DND-41 (cell line): Measurements from ENCODE around the gene PNPLA6.

Experiments used
- ATAC-seq: fragments of 200-7000 bp; cut with Tn5 transposase; 3 replicates; pipeline ENCODE4 v1.9.1; 2021; ENCODE audit warnings: low read depth; ENCODE audit not compliant: insufficient read depth
- DNase-seq: peaks from one replicate; pipeline ENCODE4 v3.0.0-alpha.2; 2020
- H2AFZ ChIP-seq: 2 replicates; pipeline ENCODE4 v1.6.0; 2012; ENCODE audit warnings: low read depth, low read length
- H3K27ac ChIP-seq: 2 replicates; pipeline ENCODE4 v1.5.1; 2012; ENCODE audit warnings: low read length, inconsistent platforms
- H3K27me3 ChIP-seq: fragments of 200-600 bp; sonication (generic); 2 replicates; pipeline ENCODE4 v1.6.0; 2012; ENCODE audit warnings: low read length, mild to moderate bottlenecking, inconsistent platforms; ENCODE audit not compliant: insufficient read depth, poor library complexity
- H3K36me3 ChIP-seq: 2 replicates; pipeline ENCODE4 v1.5.1; 2012; ENCODE audit warnings: low read length, inconsistent platforms; ENCODE audit not compliant: insufficient read depth
- H3K4me1 ChIP-seq: 2 replicates; pipeline ENCODE4 v1.5.1; 2012; ENCODE audit warnings: mild to moderate bottlenecking, low read length; ENCODE audit not compliant: insufficient read depth
- H3K4me2 ChIP-seq: 2 replicates; pipeline ENCODE4 v1.6.0; 2012; ENCODE audit warnings: mild to moderate bottlenecking, moderate library complexity, low read length, inconsistent platforms; ENCODE audit not compliant: insufficient read depth
- H3K4me3 ChIP-seq, 2 experiments: fragments of 200-600 bp in 1 of 2; shearing (Covaris generic) in 1 of 2; 2 replicates each; pipeline ENCODE4 v1.5.1; 2012 to 2016; ENCODE audit warnings: inconsistent platforms in 2 of 2, low read length in 2 of 2, mild to moderate bottlenecking in 2 of 2, low read depth in 1 of 2, moderate library complexity in 1 of 2
- H3K79me2 ChIP-seq: 2 replicates; pipeline ENCODE4 v1.6.0; 2012; ENCODE audit warnings: low read length, inconsistent platforms; ENCODE audit not compliant: insufficient read depth
- H3K9ac ChIP-seq: 2 replicates; pipeline ENCODE4 v1.6.0; 2012; ENCODE audit warnings: low read depth, mild to moderate bottlenecking, inconsistent platforms, low read length, moderate library complexity
- H3K9me3 ChIP-seq: 2 replicates; pipeline ENCODE4 v1.5.1; 2012; ENCODE audit warnings: low read length, moderate library complexity, mild to moderate bottlenecking, inconsistent platforms; ENCODE audit not compliant: insufficient read depth, severe bottlenecking
- H4K20me1 ChIP-seq: 2 replicates; pipeline ENCODE4 v1.6.0; 2012; ENCODE audit warnings: low read length; ENCODE audit not compliant: insufficient read depth
- CTCF ChIP-seq: IDR thresholded peaks from 2 replicates; pipeline ENCODE4 v1.5.1; 2012; ENCODE audit warnings: borderline replicate concordance, low read length, moderate library complexity, mild to moderate bottlenecking; ENCODE audit not compliant: poor library complexity, severe bottlenecking; ENCODE audit errors: extremely low read depth
- EZH2 ChIP-seq: IDR thresholded peaks from 3 replicates; pipeline ENCODE4 v1.6.1; 2012; ENCODE audit warnings: borderline replicate concordance, low read depth, mild to moderate bottlenecking, moderate library complexity, low read length, inconsistent platforms; ENCODE audit not compliant: severe bottlenecking

The PNPLA6 gene

DNA sequence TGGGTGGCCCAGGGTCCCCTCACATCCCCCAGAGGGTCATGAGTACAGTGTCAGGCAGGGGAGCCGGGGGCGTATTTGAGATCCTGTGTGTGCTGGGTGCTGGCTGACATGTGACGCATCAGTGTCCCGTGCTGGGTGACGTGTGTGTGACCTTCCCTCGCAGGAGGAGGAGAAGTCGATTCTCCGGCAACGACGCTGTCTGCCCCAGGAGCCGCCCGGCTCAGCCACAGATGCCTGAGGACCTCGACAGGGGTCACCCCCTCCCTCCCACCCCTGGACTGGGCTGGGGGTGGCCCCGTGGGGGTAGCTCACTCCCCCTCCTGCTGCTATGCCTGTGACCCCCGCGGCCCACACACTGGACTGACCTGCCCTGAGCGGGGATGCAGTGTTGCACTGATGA, 25.8 kb downstream of the PNPLA6 start:
- H3K36me3 ChIP-seq = peaks cover 26% of the 10 kb centered on the region
- no peak overlapping the region for H3K4me3 ChIP-seq
- no peaks in the 10 kb centered on the region for H3K79me2 ChIP-seq
- no peak overlapping the region for H3K4me2 ChIP-seq
- DNase-seq (no peak), ATAC-seq (no peak)
- no peaks in the 10 kb centered on the region for H3K4me1 ChIP-seq
- no peaks in the 10 kb centered on the region for H3K9me3 ChIP-seq
- H3K27ac ChIP-seq = no peak overlapping the region
- no peak overlapping the region for H2AFZ ChIP-seq
- H3K9ac ChIP-seq = no peak overlapping the region
- TF ChIP-seq EZH2 (no peak), CTCF (no peak)
- H3K27me3 ChIP-seq = no peaks in the 10 kb centered on the region
- no peaks in the 10 kb centered on the region; the same call in 1 of the 2 replicates for H4K20me1 ChIP-seq

GRCh38 chr19:7562646-7563393, 27.3 kb downstream of the PNPLA6 start:
- Histone ChIP-seq H3K27ac (no peak overlapping the region), H4K20me1 (no peaks in the 10 kb centered on the region; the same call in 1 of the 2 replicates), H3K9ac (no peak overlapping the region), H3K36me3 (peaks cover 13% of the 10 kb centered on the region), H3K27me3 (no peaks in the 10 kb centered on the region), H3K4me3 (no peak overlapping the region), H3K4me2 (no peak overlapping the region), H2AFZ (no peak overlapping the region), H3K4me1 (no peaks in the 10 kb centered on the region), H3K9me3 (no peaks in the 10 kb centered on the region), H3K79me2 (no peaks in the 10 kb centered on the region)
- DNase-seq (peak; percentile 55), ATAC-seq (peak; percentile 63; the same call in 2 of the 3 replicates)
- TF ChIP-seq CTCF (no peak), EZH2 (no peak)

DNA sequence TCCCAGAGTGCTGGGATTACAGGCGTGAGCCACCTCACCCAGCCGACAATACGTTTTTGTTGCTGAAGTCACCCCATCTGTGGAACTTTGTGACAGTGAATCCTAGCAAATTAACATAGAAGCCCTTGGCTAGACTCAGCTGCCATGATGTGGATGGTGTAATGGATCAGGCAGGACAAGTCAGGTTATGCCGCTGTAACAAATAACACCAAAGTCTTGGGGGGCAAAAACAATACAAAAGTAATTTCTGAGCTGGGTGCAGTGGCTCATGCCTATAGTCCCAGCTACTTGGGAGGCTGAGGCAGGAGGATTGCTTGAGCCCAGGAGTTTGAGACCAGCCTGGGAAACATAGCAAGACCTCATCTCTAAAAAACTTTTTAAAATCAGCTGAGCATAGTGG, 29.3 kb downstream of the PNPLA6 start:
- Histone ChIP-seq H3K9ac (no peak overlapping the region), H3K27me3 (no peaks in the 10 kb centered on the region), H3K9me3 (no peaks in the 10 kb centered on the region), H3K79me2 (no peaks in the 10 kb centered on the region), H4K20me1 (no peaks in the 10 kb centered on the region; the same call in 1 of the 2 replicates), H3K36me3 (no peaks in the 10 kb centered on the region), H3K4me3 (no peak overlapping the region), H3K27ac (no peak overlapping the region), H2AFZ (no peak overlapping the region), H3K4me1 (no peaks in the 10 kb centered on the region), H3K4me2 (no peak overlapping the region)
- no peak for TF ChIP-seq CTCF
- ATAC-seq = no peak
- DNase-seq = no peak
